Vagina (tissue), 2 donors: ENCODE measurements around the gene CTU2. TPM values are rescaled to one million over a fixed set of nuclear protein-coding genes. Genes with fewer than 3 reads are reported as not detected.

ENCODE experiments used
- DNase-seq, 2 donors: peaks; one replicate each; pipeline ENCODE4 v3.0.0-alpha.2; 2017; ENCODE audit errors: extremely low spot score in 2 of 2
- H3K27ac ChIP-seq: fragments of 200-600 bp; sonication (generic); one replicate; pipeline ENCODE4 v1.5.1; 2019
- H3K27me3 ChIP-seq: fragments of 200-600 bp; sonication (generic); one replicate; pipeline ENCODE4 v1.5.1; 2019
- H3K36me3 ChIP-seq, 2 donors: fragments of 200-600 bp; sonication (generic); one replicate each; pipeline ENCODE4 v1.5.1; 2017 to 2019
- H3K4me1 ChIP-seq: fragments of 200-600 bp; sonication (generic); one replicate; pipeline ENCODE4 v1.5.1; 2019
- H3K4me3 ChIP-seq, 2 donors: fragments of 200-600 bp; sonication (generic); 1 replicate in 1 of 2; 2 replicates in 1 of 2; pipeline ENCODE4 v1.5.1; 2016 to 2019
- H3K9me3 ChIP-seq: fragments of 200-600 bp; sonication (generic); one replicate; pipeline ENCODE4 v1.5.1; 2019
- POLR2A ChIP-seq, 2 donors: fragments of 450-650 bp; IDR thresholded peaks; one replicate each; pipeline ENCODE4 v1.6.1; 2017; ENCODE audit warnings: antibody characterized with exemption in 2 of 2, mild to moderate bottlenecking in 2 of 2, moderate library complexity in 2 of 2
- POLR2AphosphoS5 ChIP-seq, 2 donors: sonication (generic); formaldehyde crosslinking; IDR thresholded peaks; one replicate each; pipeline ENCODE4 v1.9.0; 2017; ENCODE audit warnings: antibody characterized with exemption in 2 of 2, mild to moderate bottlenecking in 2 of 2, low read depth in 1 of 2; ENCODE audit not compliant: insufficient read depth in 1 of 2
- intact Hi-C: fragments of 100-400 bp; cut with DNase I; formaldehyde crosslinking; loops from one replicate; pipeline ENCODE4 v1.15.1; 2023
- total RNA-seq: library from RNA; depleted of rRNA; stranded (reverse); fragments of >200 nt; gene quantifications from one replicate; pipeline ENCODE4 v1.2.3, GENCODE V29; 2016
- TF ChIP-seq, protein P1 (sequence below), 3 experiments: fragments of 450-650 bp in 2 of 3; fragments of 200-600 bp in 1 of 3; sonication (generic) in 1 of 3; IDR thresholded peaks; one replicate each; pipeline ENCODE4 v1.5.1; 2017 to 2019; ENCODE audit warnings: antibody characterized with exemption in 3 of 3, mild to moderate bottlenecking in 2 of 3, moderate library complexity in 2 of 3

CTU2 gene
- total RNA-seq, 1 donor from 2014 or later = 7.9 TPM

DNA sequence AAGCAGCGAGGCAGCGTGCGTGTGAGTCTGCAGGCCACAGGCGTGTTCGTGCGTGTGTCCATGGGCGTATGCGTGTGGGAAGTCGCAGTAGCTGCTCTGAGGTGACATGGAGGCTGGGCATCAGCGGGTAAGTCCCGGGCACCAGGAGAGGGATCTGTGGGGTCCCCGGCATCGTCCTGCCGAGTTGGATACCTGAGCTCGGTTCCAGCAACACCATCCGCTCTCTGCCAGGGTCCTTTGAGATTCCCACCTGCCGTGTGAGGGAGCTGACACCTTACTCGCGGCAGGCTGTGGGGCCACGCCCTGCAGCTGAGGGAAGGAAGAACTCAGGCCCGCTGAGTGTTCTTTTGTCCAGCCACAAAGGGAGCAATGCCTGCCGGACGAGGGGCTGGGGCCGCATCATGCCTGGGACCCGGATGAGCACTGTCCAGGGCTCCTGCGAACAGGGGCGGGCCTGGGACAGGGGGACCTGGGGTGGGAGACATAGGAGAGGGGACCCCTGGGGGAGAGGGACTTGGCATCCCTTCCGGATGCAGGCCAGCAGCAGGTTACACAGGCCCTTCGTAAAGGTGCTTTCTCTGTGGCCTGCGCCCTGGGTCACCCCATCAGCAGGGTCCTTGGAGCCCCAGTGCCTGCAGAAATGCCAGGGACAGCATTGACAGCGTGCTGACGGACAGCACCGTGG lies 15.0 kb upstream of the CTU2 start:
- no peak overlapping the region for H3K4me3 ChIP-seq
- H3K27me3 ChIP-seq = no peaks in the 10 kb centered on the region
- no peak overlapping the region for H3K27ac ChIP-seq
- peaks cover 8% of the 10 kb centered on the region for H3K4me1 ChIP-seq
- no peak for TF ChIP-seq POLR2AphosphoS5 (IDR thresholded peaks at IDR 0.05; ENCODE audit: insufficient read depth in 1 of 2, low read depth in 1 of 2)
- no peak for TF ChIP-seq POLR2A (IDR thresholded peaks at IDR 0.05)
- TF ChIP-seq, protein P1, sequence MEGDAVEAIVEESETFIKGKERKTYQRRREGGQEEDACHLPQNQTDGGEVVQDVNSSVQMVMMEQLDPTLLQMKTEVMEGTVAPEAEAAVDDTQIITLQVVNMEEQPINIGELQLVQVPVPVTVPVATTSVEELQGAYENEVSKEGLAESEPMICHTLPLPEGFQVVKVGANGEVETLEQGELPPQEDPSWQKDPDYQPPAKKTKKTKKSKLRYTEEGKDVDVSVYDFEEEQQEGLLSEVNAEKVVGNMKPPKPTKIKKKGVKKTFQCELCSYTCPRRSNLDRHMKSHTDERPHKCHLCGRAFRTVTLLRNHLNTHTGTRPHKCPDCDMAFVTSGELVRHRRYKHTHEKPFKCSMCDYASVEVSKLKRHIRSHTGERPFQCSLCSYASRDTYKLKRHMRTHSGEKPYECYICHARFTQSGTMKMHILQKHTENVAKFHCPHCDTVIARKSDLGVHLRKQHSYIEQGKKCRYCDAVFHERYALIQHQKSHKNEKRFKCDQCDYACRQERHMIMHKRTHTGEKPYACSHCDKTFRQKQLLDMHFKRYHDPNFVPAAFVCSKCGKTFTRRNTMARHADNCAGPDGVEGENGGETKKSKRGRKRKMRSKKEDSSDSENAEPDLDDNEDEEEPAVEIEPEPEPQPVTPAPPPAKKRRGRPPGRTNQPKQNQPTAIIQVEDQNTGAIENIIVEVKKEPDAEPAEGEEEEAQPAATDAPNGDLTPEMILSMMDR (IDR thresholded peaks at IDR 0.05) = no peak
- intact Hi-C loops = no loop called here
- no peaks in the 10 kb centered on the region for H3K36me3 ChIP-seq
- no peaks in the 10 kb centered on the region for H3K9me3 ChIP-seq
- DNase-seq = no peak

DNA sequence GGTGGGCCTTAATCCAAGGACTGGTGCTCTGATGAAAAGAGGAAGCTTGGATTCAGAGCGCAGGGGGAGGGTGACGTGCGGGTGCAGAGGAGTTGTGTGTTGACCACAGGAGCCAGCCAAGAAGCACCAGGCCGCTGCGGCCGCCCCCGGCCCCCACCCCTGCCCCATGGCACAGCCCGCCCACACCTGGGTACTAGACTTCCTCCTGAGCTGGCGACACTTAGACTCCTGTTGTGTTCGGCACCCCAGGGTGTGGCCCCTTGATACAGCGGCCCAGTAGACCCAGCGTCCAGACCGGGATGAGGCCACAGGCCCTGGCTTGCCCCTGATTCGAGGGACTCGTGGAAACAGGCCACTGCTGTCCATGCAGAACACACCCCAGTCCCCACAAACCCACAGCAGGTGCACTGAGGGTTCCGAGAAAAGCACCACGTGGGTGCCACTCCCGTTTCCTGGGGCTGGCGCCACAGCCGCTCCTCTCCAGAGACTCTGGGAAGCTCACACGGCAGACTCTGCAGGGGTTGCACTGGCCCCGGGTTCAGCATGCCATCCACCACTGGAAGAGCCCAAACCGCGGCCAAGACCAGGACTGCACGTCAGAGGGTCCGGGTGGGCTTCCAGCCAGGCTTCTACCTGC lies 14.3 kb upstream of the CTU2 start:
- intact Hi-C loops = no loop called here

DNA sequence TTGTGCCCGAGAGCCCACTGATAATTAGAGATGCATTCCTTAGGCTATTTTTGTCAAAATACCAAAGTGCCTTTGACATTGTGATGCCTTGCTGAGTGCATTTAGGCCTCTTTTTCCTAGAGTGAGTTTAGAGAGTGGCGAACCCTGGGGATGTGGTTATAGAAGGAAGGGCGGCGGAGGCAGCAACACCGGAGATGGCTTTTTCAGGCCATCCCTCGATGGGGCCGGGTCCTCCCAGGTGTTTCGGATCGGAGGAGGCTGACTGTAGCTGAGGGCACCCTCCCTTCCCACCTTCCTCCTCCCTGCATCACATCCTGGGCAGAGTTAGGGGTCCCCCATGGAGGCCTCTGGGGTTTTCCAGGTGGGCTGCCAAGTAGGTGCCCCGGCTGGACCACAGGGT lies 13.4 kb upstream of the CTU2 start:
- Histone ChIP-seq H3K27ac (no peak overlapping the region), H3K27me3 (no peaks in the 10 kb centered on the region), H3K36me3 (peaks cover 0 to 13% of the 10 kb centered on the region in 2 donors), H3K9me3 (no peaks in the 10 kb centered on the region), H3K4me1 (no peaks in the 10 kb centered on the region), H3K4me3 (no peak overlapping the region)
- no peak for TF ChIP-seq POLR2AphosphoS5 (IDR thresholded peaks at IDR 0.05; ENCODE audit: insufficient read depth in 1 of 2, low read depth in 1 of 2)
- TF ChIP-seq, protein P1 (IDR thresholded peaks at IDR 0.05) = no peak
- no peak for TF ChIP-seq POLR2A (IDR thresholded peaks at IDR 0.05)
- intact Hi-C loops = no loop called here
- DNase-seq = no peak

More for the DNA sequence above, 14.3 kb upstream of the CTU2 start:
- Histone ChIP-seq H3K27ac (no peak overlapping the region), H3K36me3 (peaks cover 0 to 5% of the 10 kb centered on the region in 2 donors), H3K27me3 (no peaks in the 10 kb centered on the region), H3K4me1 (peaks cover under 1% of the 10 kb centered on the region), H3K4me3 (no peak overlapping the region), H3K9me3 (no peaks in the 10 kb centered on the region)
- DNase-seq = no peak
- TF ChIP-seq, protein P1 (IDR thresholded peaks at IDR 0.05) = no peak
- TF ChIP-seq POLR2AphosphoS5 (IDR thresholded peaks at IDR 0.05; ENCODE audit: insufficient read depth in 1 of 2, low read depth in 1 of 2) (no peak), POLR2A (IDR thresholded peaks at IDR 0.05) (no peak)

DNA sequence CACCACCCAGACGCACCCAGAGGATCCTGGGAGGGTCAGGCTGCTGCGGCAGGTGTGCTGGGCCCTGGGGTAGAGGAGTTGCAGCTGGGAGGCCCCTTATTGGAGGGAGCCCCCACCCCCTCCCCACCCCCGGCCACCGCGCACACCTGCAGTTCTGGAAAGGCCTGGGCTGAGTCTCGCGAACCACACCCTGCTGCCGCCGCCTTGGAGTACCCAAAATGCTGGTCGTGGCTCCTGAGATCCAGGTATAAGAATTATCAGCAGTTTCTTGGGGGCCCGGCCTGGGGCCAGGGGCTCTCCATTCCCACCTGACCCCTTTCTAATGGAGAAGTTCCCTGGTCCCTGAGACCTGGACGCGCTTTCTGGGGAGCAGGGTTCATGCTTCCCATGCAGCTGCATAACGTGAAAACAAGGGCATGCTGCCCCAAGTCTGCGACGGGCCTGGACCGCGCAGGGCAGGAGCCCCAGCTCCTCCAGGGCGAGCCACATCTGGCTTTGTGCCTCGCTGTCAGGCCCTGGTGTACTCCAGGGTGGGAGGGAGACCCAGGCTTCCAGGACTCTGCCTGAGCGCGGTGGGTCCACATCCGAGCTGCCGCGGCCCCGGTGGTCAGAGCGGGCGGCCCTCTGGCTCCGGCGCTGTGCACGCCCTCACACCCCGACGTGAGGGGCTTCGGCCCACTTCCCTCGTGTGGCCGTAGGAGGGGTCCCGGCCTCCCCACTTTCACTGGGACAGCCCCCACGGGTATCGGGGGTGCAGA lies 12.7 kb upstream of the CTU2 start:
- intact Hi-C loops = no loop called here
- no peak for DNase-seq
- no peaks in the 10 kb centered on the region for H3K9me3 ChIP-seq
- TF ChIP-seq POLR2AphosphoS5 (IDR thresholded peaks at IDR 0.05; ENCODE audit: insufficient read depth in 1 of 2, low read depth in 1 of 2) (no peak), POLR2A (IDR thresholded peaks at IDR 0.05) (no peak)
- TF ChIP-seq, protein P1 (IDR thresholded peaks at IDR 0.05) = no peak
- peaks cover 0 to 19% of the 10 kb centered on the region in 2 donors for H3K36me3 ChIP-seq
- H3K4me1 ChIP-seq = no peaks in the 10 kb centered on the region
- H3K27me3 ChIP-seq = no peaks in the 10 kb centered on the region
- H3K27ac ChIP-seq = no peak overlapping the region
- no peak overlapping the region for H3K4me3 ChIP-seq
